Measurements from ENCODE around the gene RBM43.
"Not testable (repeated sequence)": the region's sequence is repeated elsewhere in the genome, so short reads cannot be mapped to it uniquely, and the experiment has no call there.

The RBM43 gene

DNA sequence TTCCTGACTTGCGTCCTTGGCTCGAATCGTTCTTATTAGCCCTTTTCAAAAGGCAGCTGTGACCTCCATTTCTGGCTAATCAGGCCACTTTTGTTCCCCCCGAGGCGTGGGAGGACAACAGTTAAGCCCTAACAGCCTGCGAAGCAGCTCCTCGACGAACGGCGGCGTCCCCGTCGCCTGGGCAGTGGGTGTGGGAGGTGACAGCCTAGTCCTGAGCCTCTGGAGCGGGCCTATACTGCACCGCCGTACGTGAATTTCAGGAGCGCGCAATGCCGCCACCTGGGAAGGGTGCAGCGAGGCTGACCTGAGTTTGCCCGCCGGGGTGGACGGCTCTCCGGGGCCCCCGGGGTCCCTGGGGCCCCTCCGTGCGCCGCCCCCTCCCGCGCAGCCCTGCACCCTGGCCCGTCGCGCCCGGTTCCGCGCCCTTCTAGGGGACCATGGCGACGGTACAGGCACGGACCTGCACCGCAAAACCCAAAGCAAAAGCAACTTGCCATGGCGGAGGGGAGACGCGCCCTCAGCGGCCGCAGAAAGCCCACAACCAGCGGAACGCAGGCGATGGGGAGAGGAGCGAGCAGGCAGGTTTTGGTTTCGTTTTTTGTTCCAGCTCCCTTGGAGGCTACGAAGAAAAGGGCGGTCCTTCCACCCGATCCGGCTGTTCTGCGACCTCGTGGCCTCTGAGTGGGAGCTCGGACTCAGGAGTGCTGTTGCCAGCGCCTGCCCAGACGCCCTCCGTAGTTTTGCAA, at the start of gene RBM43:
Gene RBM43, minus strand, starts transcription at position 633 of the 746 bp plus-strand sequence. Its CDS starts 136 bp downstream, at position 497.
- peak; percentile 11 to 41 for DNase-seq

DNA sequence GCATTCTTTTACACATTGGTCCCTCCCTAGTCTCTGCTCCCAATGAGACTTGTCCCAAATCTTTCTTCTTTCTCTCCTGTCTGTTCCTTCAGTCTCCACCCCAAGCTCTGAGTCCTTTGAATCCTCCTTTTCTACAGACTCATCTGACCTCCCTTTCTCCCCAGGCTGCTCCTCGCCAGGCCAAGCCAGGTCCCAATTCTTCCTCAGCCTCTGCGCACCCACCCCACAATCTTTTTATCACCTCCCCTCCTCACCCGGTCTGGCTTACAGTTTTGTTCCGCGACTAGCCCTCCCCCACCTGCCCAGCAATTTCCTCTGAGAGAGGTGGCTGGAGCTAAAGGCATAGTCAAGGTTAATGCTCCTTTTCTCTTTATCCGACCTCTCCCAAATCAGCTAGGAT, 48.6 kb upstream of the RBM43 start:
- not testable (repeated sequence) for DNase-seq

DNA sequence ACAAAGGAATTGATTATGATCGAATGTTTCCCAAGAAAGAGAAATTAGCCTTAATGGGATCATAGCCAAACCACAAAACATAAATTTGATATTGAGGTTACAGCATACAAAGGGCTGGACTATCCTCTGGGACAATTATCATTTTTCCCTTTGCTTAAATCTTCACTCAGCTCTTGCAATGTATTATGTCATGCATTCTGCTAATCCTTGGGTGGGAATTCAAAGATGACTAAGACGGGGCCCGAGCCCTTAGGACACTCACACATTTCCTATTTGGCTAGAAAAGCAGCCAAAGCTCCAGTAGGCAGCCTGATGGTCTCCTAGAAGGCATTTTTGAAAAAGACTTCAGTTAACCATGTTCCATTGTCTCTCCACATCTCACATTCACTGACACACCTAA, 45.0 kb upstream of the RBM43 start:
- no peak for DNase-seq

DNA sequence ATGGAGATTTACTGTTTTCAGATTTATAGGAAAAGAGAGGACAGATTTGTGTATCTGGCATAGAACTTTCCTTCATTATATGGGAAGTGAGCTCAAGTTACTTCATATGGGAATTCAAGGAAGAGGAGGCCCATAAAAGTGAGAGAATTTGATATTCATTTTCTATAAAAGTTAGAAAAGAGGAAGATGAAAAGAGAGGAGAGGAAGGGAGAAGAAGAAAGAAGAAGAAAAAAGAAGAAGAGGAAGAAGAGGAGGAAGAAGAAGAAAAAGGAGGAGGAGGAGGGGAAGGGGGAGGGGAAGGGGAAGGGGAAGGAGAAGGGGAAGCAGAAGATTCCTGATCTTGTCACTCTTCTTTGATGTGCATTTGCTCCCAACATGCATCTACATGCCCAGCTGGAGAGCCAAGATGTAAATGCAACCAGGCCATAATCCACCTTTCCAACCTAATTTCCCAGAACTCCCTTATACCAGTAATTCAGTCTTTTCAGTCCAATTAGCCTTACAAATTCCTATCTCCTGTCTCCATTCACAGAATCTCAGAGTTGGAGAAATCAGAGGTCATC, 43.5 kb upstream of the RBM43 start:
- no peak for DNase-seq

DNA sequence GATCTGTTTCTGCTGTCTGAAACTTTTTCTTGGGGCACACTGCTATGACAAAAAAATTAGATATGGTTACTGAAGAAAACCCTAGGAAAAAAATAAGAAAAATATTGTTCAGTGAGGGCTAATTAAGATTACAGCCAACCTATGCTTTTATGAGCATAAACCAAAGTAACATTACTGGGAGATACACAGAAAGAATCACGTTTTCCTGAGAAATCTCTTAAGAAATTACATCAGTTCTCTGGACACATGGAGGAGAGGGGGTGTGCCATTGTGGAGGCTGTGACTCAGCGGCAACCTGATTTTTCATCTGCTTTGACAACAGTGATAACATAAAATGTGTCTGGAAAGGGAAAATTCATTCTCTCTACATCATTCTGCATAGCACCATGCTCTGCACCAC, 41.2 kb upstream of the RBM43 start:
- no peak for DNase-seq

DNA sequence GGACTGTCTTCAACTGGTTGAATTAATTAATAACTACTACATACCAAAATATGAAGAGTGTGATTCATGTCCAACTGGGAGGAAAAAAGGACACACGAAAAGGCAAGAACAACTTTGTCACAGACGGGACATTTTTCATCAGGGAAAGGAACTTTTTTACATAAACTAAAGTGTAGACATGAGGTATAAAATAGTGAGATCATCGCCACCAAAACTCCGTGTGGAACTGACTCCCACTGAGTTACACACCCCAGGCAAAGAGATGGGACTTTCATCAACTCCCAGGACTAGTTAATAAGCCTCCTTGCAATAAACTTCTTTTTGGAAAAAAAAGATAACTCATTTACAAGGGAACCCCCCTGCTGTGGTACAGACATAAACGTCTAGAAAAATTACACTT, 40.7 kb upstream of the RBM43 start:
- DNase-seq: no peak

DNA sequence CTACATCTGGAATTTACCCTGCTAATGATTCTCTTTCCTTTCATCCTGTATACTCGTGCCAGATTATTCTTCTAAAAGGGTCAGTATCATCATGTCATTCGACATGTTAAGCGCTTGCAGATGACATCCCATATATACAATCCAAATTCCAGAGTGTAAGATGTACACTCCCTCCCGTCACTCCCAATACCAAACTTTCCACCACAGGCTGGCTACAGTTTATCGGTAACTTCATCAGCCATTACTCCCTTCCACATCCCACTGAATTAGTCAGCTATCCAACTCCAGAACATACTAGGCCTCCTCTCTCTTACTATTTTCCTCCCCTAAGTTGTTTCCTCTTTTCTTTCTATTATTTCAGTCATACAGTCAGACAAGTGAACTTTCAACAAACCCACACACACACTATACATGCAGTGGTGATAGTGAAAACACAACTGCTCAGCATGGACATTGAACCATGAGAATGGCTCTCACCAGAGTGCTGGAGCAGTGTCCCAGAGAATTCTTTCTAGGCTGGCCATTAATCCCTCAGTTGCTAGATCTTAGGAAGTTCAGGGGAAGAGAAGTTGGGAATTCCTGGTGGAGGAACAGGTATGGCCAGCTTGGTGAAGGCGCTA, 38.4 kb upstream of the RBM43 start:
- DNase-seq: no peak

DNA sequence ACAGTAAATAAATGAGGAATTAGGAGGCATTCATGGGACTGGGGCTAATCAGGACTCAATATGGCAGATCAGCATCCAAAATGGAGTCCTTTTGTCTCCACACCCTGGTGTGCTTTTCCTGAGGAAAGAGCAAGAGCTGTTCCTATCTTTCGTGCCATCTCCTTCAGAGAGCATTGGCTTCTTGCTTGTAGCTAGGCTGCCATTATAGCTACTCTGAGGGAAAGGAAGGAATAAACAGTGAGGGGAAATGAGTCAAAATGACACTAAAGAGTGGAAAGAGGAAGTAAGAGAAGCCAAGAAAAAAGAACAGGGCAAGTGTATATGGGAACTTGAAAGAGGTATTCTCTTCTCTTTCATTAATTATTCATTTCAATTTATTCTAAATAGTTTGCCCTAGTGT, 36.2 kb upstream of the RBM43 start:
- DNase-seq: no peak

DNA sequence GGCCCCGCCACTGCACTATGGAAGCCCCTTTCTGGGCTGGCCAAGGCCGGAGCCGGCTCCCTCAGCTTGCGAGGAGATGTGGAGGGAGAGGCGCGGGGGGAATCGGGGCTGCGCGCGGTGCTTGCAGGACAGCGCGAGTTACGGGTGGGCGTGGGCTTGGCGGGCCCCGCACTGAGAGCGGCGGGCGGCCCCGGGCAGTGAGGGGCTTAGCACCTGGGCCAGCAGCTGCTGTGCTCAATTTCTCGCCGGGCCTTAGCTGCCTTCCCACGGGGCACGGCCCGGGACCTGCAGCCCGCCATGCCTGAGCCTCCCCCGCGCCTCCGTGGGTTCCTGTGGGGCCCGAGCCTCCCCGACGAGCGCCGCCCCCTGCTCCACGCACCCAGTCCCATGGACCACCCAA, 34.3 kb upstream of the RBM43 start:
- not testable (repeated sequence) for DNase-seq

DNA sequence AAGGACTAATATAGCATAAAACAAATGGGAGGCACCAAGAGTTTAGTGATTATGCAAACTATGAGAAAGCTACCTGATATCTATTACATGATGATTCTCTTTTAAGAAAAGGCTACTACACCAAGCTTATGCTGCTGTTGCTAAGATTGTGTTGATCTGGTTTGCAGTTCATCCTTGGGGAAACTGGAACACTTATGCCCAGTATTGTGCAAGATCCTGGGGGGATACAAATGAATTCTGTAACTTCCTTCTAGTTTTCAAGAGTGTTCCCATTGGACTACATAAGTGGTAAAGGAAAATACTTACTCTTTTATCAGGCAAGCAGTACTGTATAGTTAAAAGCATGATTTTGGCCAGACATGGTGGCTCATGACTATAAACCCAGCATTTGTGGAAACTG, 30.9 kb upstream of the RBM43 start:
- DNase-seq: no peak

DNA sequence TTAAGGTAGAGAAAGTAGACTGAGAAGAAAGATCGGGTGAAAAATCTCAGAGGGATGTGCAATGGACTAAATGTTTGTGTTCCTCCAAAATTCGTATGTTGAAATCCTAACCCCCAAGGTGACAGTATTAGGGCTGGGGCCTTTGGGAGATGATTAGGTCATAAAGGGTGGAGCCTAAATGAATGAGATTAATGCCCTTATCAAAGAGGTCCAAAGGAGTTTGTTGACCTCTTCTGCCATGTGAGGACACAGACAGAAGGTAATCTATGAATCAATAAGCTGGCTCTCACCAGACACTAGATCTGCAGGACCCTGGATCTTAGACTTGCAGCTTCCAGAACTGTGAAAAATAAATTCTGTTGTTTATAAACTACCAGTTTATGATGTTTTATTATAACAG, 30.5 kb upstream of the RBM43 start:
- DNase-seq: no peak

DNA sequence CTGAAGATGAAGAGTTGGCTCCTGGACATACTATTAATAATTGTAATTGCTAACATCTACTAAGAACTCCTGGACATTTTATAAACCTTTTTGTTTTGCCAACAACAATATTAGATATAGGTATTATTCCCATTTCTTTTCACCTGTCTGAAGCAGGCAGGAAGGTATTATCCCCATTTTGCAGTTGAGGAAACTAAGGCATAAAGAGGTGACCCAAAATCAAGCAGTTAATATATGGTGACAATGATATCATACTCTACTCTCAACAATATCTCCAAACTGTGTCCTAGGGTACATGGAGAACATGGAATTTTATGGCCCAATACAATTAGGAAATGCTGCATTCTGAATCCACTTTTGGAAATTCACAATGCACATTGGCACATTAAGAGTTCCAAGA, 29.6 kb upstream of the RBM43 start:
- no peak for DNase-seq

DNA sequence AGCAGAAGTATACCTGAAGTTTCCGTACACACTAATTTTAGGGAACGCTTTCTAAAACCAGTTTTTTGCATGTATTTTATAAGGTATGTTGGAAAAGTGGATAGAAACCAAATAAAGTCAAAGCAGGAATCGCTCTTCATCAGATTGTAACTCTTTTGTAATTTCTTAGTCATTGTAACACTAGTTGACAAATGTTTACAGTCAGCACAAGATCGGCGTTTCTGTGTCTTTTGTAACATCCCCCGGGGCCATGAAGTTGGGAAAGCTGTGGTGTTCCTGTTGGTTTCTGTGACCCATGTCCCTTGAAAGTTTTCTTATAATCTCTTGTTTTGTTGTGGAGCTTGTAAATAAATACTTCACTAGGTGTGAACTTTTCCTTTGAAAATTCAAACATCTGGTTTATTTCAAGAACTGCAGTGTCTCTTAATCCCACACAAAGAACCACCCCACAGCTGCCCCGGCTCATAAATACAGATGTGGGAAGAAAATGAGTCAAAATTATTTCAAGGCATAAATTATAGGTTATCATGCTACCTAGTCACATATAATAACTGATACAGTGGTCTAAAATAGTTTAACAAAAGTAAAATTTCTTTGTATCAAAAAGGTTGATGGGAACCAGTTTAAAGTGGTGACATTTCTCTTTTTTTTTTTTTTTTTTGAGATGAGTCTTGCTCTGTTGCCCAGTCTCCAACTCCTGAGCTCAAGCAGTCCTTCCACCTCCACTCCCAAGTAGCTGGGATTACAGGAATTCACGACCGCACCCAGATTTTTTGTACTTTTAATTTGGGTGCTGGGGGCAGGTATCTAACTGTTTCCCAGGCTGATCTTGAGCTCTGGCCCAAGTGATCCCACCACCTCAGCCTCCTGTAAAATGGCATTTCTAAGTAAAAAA, 28.6 kb upstream of the RBM43 start:
- peak in 1 of 2 experiments; percentile 2 for DNase-seq

DNA sequence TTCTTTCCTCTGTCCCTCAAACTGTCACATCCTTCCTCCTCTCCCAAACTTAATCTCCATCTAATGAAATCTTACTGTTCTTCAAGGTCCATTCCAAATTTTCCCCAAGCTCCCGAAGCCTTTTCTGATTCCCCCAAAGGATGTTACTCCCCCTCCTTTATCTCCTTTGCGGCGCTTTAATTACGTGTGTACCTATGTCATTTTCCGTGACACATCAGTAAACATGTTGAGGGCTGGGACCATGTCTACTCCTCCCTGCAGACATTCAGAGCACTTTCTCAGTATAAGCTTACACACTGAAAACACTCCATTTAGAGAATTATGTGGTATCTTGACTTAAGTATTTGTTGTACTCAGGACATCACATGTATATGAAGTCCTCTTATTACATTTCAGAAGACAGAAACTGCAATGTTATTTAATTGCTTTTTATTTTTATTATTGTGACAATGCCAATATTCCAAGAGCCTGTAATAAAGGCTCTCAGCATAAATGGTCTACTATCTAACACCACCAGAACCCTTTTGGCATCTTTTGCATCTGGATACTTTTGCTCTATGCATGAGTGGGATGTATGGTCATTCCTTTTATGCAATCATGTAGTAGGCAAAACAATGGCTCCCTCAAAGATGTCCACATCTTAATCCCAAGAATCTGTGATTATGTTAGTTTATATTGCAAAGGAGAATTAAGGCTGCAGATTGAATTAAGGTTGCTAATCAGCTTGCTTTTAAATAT, 26.0 kb upstream of the RBM43 start:
- no peak for DNase-seq

DNA sequence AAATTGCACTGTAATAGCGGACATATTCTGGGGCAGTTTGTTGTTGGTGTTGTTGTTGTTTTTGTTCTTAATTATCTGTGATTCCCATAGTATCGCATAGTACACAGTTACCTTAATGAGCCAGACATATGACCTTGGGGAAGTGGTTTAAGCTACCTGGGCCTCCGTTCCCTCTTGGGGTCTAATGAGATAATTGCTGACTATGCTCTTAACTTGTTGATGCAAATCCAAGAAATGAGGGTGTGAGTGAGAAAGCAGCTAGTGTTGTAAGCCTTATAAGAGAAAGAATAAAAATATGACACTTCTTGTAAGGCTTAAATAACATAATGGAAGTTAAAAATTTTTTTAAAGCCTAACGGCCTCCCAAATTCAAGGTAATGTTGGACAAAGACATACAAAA, 20.7 kb upstream of the RBM43 start:
- DNase-seq: no peak

DNA sequence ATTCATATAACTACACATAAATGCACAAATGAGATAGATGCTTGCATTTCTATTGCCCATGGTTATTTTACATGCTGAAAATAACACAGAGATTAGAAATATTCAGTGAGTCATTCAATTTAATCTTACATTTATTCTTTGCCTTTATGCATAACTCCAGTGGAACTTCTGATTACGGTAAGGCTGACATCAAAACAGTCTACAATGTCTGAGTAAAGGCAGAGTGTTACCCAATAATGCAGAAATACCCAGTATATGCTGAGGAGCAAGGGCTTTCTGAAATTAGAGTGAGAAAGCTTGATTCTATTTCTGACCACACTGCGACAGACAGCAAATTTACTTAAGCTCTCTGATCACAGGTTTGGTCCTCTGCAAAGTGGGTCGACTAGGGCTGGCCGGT, 18.6 kb upstream of the RBM43 start:
- no peak for DNase-seq

DNA sequence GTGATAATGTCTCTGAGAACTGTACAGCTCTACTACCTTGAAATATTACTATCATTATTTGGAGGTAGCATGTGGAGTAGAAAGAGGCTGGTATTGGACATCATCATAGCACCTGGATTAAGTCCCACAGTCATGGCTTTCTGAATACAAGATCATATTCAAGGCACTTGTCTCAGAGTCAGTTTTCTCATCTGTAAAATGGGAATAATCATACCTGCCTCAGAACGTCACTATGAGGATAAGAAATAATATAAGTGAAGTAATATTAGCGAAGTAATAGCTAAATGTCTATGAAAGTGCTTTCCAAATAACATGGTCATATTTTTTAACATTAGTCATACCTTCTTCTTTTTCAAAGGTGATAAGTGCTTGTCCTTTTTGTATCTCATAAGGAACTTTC, 16.8 kb upstream of the RBM43 start:
- DNase-seq: no peak

DNA sequence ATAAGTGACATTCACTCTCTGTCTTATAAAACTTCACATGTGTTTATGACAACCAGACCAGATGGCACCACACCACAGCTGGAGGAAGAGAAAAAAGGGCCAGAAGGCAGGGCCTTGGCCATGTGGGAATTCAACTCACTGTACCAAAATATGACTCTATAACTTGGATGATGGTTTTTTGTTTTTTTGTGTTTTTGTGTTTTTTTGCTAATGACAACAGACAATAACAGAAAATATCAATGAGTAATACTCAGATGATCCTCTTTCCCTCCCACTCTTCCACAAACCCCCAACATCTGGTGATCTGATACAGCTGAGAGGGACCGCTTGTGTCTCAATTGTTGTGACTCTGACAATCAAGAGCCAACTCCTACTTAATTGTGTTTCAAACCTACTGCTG, 15.4 kb upstream of the RBM43 start:
- no peak for DNase-seq

DNA sequence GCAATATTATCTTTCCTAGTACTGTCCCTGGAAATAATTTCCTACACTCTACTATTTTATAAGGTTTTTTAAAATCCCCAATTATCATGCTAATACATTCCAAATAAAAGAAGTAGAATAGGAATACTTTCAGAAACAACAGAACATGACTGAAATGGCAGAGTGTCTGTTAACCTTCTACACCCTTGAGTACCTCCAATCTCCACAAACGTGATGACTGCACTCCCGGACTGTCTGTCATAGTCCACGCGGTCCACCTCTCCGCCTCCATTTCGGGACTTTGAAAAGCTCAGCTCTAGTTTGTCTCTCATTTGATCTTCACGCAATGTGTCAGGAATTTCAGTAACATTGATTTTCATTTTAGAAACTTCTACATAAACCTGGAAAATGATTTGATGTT, 13.6 kb upstream of the RBM43 start:
- DNase-seq: no peak

DNA sequence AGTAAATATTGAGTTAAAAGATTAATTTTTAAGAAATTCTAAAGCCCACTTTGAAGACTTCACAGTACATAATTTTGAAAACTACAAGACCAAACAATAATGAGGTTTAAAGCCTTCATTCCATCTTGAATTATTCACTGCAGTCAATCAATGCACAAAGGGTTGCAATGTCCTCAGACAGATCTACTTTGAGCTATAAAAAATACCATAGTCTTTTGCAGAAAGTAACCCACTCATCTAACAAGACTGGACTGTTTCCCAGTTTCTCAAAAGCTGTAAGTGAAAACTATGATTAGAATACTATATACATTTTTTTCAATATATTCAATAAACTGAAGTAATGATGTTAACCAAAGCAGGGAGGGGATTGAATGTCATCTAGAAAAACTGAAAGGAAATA, 10.2 kb upstream of the RBM43 start:
- DNase-seq: no peak

DNA sequence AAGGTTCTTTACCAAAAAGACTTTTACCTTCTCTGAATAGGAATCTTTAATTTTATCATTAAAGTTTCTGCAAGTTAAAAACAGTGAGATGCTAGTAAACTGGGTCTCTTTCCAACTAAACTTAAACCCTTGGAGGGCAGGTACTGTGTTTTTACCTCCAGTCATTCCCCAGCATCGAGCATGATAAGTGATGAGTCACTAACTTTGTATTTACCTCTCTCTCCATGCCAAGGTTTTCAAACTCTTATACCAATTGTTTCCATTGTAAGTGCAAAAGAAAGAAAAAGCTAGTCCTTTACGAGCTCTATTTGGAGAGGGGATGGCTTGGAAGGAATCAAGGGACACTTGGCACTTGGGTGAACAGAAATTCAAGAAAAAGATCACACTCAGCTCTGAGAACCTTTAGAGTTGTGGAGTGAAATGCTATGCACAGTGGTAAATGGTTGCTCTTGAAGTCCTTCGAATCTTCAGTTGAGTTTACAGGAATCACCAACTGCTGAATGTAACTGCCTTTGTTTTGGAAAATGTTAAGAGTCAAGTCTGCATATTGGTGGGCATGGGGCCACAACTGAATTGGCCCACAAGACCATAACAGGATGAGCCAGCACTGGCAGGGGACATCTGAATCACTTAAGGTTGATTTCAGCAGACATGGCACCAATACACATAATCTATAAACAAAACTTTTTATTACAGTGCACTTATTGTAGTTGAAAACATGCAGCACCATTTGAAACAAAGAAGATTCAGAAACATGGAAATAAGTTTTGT, 8.3 kb upstream of the RBM43 start:
- DNase-seq: no peak

DNA sequence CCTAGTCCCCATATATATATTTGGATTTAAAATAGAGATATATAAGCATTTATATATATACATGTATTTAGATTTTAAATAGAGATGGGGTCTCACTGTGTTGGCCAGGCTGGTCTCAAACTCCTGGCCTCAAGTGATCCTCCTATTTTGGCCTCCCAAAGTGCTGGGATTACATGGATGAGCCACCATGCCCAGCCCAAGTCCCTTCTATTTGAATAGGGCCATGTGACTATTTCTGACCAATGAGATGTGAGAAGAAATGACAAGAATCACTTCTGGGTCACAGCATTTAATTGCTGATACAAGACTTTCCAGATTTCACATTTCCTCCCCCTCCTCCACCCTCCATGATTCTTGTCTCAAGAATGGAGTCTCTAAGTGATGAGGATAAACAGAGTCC, 6.4 kb upstream of the RBM43 start:
- DNase-seq: no peak
